Ovary (tissue), 10 donors: ENCODE data around the gene STRN4. TPM values are rescaled to one million over a fixed set of nuclear protein-coding genes. Genes with fewer than 3 reads are reported as not detected.
A peak's percentile ranks its signal among the peaks of the same experiment; 100 is the strongest.

Experiments used
- DNase-seq, 5 donors: peaks; one replicate each; pipeline ENCODE4 v3.0.0-alpha.2; 2019 to 2020
- H3K27ac ChIP-seq, 2 donors: fragments of 200-600 bp; one replicate each; pipeline versions ENCODE4 v1.5.1 to v1.8.0; 2019 to 2022
- H3K27me3 ChIP-seq: fragments of 200-600 bp; one replicate; pipeline ENCODE4 v1.8.0; 2022
- H3K36me3 ChIP-seq: fragments of 200-600 bp; sonication (generic); one replicate; pipeline ENCODE4 v1.5.1; 2019
- H3K4me1 ChIP-seq: one replicate; pipeline ENCODE4 v1.8.1; 2013; ENCODE audit warnings: mild to moderate bottlenecking, moderate library complexity; ENCODE audit not compliant: insufficient read depth
- H3K4me3 ChIP-seq: fragments of 200-600 bp; sonication (generic); one replicate; pipeline ENCODE4 v1.5.1; 2017
- H3K9me3 ChIP-seq, 2 donors: fragments of 200-600 bp in 1 of 2; sonication (generic) in 1 of 2; one replicate each; pipeline versions ENCODE4 v1.5.1 to v1.8.1; 2013 to 2019; ENCODE audit warnings: mild to moderate bottlenecking in 1 of 2, moderate library complexity in 1 of 2
- EP300 ChIP-seq: sonication (generic); formaldehyde crosslinking; IDR thresholded peaks from one replicate; pipeline ENCODE4 v1.6.1; 2017; ENCODE audit warnings: antibody characterized with exemption
- POLR2A ChIP-seq: fragments of 450-650 bp; IDR thresholded peaks from one replicate; pipeline ENCODE4 v1.6.1; 2017; ENCODE audit warnings: antibody characterized with exemption, mild to moderate bottlenecking, moderate library complexity
- WGBS, 3 donors: extraction: QIAGEN DNeasy Blood & Tissue Kit in 1 of 3; methylation state at CpG; one replicate each; pipeline versions ENCODE4 v1.1.5 to v1.1.7; 2013 to 2017; 5-methylcytosine and 5-hydroxymethylcytosine counted together
- intact Hi-C, 4 donors: fragments of 100-400 bp; cut with DNase I; formaldehyde crosslinking; loops; one replicate each; pipeline versions ENCODE4 v1.11.0 to v1.15.1; 2022 to 2023
- long read RNA-seq, 3 donors: library from polyadenylated mRNA in 2 of 3; unstranded in 2 of 3; transcript quantifications; one replicate each; pipeline ENCODE4 v2.0.0 and lab custom pipeline, GENCODE V29; 2021 to 2026
- polyA plus RNA-seq, 2 donors: library from polyadenylated mRNA; stranded (reverse); fragments of 200-250 nt in 1 of 2; fragments of 350-450 nt in 1 of 2; fragmentation: Illumina TruSeq in 1 of 2; extraction: RNeasy Lipid Tissue Mini Kit (QIAGEN cat#74804) in 1 of 2; gene quantifications; one replicate each; pipeline ENCODE4 v1.2.3, GENCODE V29; 2013 to 2014
- total RNA-seq, 7 donors: library from RNA; depleted of rRNA in 2 of 7; stranded (reverse); fragments of >200 nt in 2 of 7; fragmentation: NEBNext Ultra II Directional in 3 of 7; extraction: Animal tissue kit (Norgen Biotek cat#: 25700) in 3 of 7; gene quantifications; one replicate each; pipeline versions ENCODE4 v1.1.0 to v1.2.4, GENCODE V29; 2016 to 2023
- TF ChIP-seq, protein P1 (sequence below), 3 donors: fragments of 450-650 bp in 2 of 3; fragments of 200-600 bp in 1 of 3; IDR thresholded peaks; one replicate each; pipeline versions ENCODE4 v1.5.1 to v1.8.0; 2016 to 2022; ENCODE audit warnings: antibody characterized with exemption in 3 of 3, mild to moderate bottlenecking in 1 of 3
- donor health status: DM: no; HTN: no; CAD: no; lungs with moderate emphysema.
- donor health status: DM: no; HTN: no; CAD: no.
- donor health status: Bipolar disorder and iron deficiency.
- donor health status: DM: yes; HTN: yes; CAD: no.
- donor health status: DM: no; HTN: no; CAD: no.
- donor health status: DM: yes; HTN: yes; CAD: no.

The STRN4 gene, protein sequence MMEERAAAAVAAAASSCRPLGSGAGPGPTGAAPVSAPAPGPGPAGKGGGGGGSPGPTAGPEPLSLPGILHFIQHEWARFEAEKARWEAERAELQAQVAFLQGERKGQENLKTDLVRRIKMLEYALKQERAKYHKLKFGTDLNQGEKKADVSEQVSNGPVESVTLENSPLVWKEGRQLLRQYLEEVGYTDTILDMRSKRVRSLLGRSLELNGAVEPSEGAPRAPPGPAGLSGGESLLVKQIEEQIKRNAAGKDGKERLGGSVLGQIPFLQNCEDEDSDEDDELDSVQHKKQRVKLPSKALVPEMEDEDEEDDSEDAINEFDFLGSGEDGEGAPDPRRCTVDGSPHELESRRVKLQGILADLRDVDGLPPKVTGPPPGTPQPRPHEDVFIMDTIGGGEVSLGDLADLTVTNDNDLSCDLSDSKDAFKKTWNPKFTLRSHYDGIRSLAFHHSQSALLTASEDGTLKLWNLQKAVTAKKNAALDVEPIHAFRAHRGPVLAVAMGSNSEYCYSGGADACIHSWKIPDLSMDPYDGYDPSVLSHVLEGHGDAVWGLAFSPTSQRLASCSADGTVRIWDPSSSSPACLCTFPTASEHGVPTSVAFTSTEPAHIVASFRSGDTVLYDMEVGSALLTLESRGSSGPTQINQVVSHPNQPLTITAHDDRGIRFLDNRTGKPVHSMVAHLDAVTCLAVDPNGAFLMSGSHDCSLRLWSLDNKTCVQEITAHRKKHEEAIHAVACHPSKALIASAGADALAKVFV
- total RNA-seq (10 to 100 TPM; 37.3 to 85.3 (median 59.1) TPM), polyA plus RNA-seq (10 to 100 TPM; 34.8 to 59.3 TPM)
- long read RNA-seq, donor 1, partial matches to known transcripts, result 43 of 57 reads
- long read RNA-seq, donor 1, other reads (novel, unspliced or antisense), result 5 of 57 reads
- long read RNA-seq, donor 2, transcript STRN4-222 (1 exons, 2,240 nt), result major isoform, 23 of 55 reads
- long read RNA-seq, donor 2, transcript STRN4-201 (18 exons, 3,210 nt), result minor isoform, 13 of 55 reads
- long read RNA-seq, donor 2, partial matches to known transcripts, result 15 of 55 reads
- long read RNA-seq, donor 2, other reads (novel, unspliced or antisense), result 0 of 55 reads
- long read RNA-seq, donor 3, transcript STRN4-201 (18 exons, 3,210 nt), result major isoform, 143 of 247 reads
- long read RNA-seq, donor 3, transcript STRN4-202 (18 exons, 3,628 nt), result minor isoform, 24 of 247 reads
- long read RNA-seq, donor 3, partial matches to known transcripts, result 48 of 247 reads
- long read RNA-seq, donor 3, other reads (novel, unspliced or antisense), result 28 of 247 reads

DNA sequence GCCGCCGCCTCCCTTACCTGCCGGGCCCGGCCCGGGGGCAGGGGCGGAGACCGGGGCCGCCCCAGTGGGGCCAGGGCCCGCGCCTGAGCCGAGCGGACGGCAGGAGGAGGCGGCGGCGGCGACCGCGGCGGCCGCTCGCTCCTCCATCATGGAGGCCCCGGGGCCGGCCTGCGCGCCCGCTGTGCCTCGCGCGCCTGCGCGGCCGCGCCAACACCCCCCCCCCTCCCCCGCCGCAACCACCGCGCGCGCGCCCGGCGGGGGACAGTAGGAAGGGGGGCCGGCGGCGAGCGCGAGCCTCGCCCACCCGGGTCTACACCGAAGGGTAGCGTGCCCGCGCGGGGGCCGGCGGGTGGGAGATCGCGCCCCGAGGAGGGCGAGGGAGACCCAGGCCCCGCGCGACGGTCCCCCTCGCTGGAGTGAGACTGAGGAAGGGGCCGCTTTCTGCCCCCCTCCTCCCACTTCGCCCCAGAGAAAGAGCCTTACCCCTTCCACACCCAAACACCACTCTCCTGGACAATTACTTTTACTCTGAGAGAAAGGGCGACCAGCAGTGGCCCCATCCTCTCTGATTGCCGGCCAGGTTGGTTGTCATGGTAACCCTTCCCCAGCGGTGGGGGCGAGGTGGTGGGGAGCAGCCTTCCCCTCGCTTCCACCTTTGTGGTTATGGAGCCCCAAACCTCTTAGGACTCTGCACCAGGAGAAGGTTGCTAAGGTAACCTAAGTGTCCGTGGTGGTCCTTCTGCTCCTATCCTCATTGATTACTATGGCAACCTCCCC is at the start of gene STRN4:
Gene STRN4, minus strand, starts transcription at position 170 of the 777 bp plus-strand sequence. Its CDS starts 20 bp downstream, at position 150.
- H3K4me3 ChIP-seq, result peak within 1 kb of the TSS; percentile 95
- peaks cover 11% of the 10 kb centered on the region for H3K4me1 ChIP-seq
- intact Hi-C loops, result loop anchor here in 1 of 4 donors (10.0 kb wide), 1 partner anchor 142 kb away; the partner anchor contains the start of gene CALM3
- no peaks in the 10 kb centered on the region for H3K36me3 ChIP-seq
- H3K27me3 ChIP-seq, result no peaks in the 10 kb centered on the region
- H3K9me3 ChIP-seq, result no peaks in the 10 kb centered on the region
- WGBS, 3 donors, result 0 to 3% (median 1%) methylated on average over 19 to 49 of the region's 74 CpGs
- peak; percentile 52 to 79 (median 66) for DNase-seq
- TF ChIP-seq, protein P1, sequence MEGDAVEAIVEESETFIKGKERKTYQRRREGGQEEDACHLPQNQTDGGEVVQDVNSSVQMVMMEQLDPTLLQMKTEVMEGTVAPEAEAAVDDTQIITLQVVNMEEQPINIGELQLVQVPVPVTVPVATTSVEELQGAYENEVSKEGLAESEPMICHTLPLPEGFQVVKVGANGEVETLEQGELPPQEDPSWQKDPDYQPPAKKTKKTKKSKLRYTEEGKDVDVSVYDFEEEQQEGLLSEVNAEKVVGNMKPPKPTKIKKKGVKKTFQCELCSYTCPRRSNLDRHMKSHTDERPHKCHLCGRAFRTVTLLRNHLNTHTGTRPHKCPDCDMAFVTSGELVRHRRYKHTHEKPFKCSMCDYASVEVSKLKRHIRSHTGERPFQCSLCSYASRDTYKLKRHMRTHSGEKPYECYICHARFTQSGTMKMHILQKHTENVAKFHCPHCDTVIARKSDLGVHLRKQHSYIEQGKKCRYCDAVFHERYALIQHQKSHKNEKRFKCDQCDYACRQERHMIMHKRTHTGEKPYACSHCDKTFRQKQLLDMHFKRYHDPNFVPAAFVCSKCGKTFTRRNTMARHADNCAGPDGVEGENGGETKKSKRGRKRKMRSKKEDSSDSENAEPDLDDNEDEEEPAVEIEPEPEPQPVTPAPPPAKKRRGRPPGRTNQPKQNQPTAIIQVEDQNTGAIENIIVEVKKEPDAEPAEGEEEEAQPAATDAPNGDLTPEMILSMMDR (IDR thresholded peaks at IDR 0.05), result no peak
- no peak for TF ChIP-seq POLR2A
- no peak for TF ChIP-seq EP300
- H3K27ac ChIP-seq, result peak within 1 kb of the TSS; percentile 83 to 93

DNA sequence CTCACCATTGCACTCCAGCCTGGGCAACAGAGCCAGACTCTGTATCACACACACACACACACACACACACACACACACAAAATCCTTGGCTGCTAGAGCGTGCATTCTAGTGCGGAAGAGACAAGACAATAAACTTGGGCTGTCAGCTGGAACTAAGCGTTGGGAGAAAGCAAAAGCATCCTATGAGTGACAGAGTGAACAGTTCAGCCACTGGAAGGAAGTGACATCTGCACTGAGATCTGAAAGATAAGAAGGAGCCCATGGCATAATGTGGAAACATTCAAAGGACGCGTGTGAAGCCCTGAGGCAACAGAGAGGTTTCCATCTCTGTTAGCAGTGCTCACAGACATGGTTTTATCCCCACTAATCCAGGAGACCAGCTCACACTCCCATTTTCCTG is 45.7 kb upstream of the STRN4 start:
- intact Hi-C loops, result no loop called here
- WGBS, 3 donors, result 68 to 73% (median 69%) methylated on average over 5 of the region's 5 CpGs
- Histone ChIP-seq H3K4me1 (peaks cover 3% of the 10 kb centered on the region), H3K36me3 (no peaks in the 10 kb centered on the region), H3K9me3 (no peaks in the 10 kb centered on the region), H3K27ac (no peak overlapping the region), H3K4me3 (no peak overlapping the region), H3K27me3 (no peaks in the 10 kb centered on the region)
- no peak for DNase-seq
- TF ChIP-seq, protein P1 (IDR thresholded peaks at IDR 0.05), result no peak

- 86 to 89% (median 89%) methylated on average over 8 of the region's 8 CpGs for WGBS, 3 donors
- no peaks in the 10 kb centered on the region for H3K9me3 ChIP-seq
- no peak overlapping the region for H3K27ac ChIP-seq
- no peaks in the 10 kb centered on the region for H3K27me3 ChIP-seq
- no peaks in the 10 kb centered on the region for H3K36me3 ChIP-seq
- no peak overlapping the region for H3K4me3 ChIP-seq
- TF ChIP-seq EP300, result no peak
- TF ChIP-seq, protein P1 (IDR thresholded peaks at IDR 0.05), result no peak
- H3K4me1 ChIP-seq, result peaks cover 11% of the 10 kb centered on the region
- intact Hi-C loops, result no loop called here
- no peak for DNase-seq
Measured at GRCh38 chr19:46789371-46789770, 43.1 kb upstream of the STRN4 start.
